Hepatocyte (in vitro differentiated cells): ENCODE data around the gene PTPRK. TPM values are rescaled to one million over a fixed set of nuclear protein-coding genes. Genes with fewer than 3 reads are reported as not detected.
A peak's percentile ranks its signal among the peaks of the same experiment; 100 is the strongest.

Source experiments
- DNase-seq: peaks from one replicate; pipeline ENCODE4 v3.0.0-alpha.2; 2016; ENCODE audit warnings: low spot score
- H2AFZ ChIP-seq: fragments of 200-600 bp; sonication (generic); 2 replicates; pipeline ENCODE4 v1.6.0; 2016; ENCODE audit warnings: antibody characterized with exemption, mild to moderate bottlenecking
- H3K27ac ChIP-seq: fragments of 200-600 bp; sonication (generic); 2 replicates; pipeline ENCODE4 v1.5.1; 2016; ENCODE audit warnings: mild to moderate bottlenecking
- H3K27me3 ChIP-seq: fragments of 200-600 bp; sonication (generic); 2 replicates; pipeline ENCODE4 v1.6.1; 2016
- H3K36me3 ChIP-seq: fragments of 200-600 bp; sonication (generic); replicated peaks from 2 replicates; pipeline ENCODE4 v1.5.1; 2016; ENCODE audit warnings: low read depth; ENCODE audit not compliant: insufficient read depth
- H3K4me1 ChIP-seq: fragments of 200-600 bp; sonication (generic); 2 replicates; pipeline ENCODE4 v1.5.1; 2016; ENCODE audit warnings: mild to moderate bottlenecking, moderate library complexity; ENCODE audit not compliant: insufficient read depth
- H3K4me2 ChIP-seq: fragments of 200-600 bp; sonication (generic); 2 replicates; pipeline ENCODE4 v1.6.0; 2016
- H3K4me3 ChIP-seq: fragments of 200-600 bp; sonication (generic); 2 replicates; pipeline ENCODE4 v1.5.1; 2016; ENCODE audit warnings: mild to moderate bottlenecking
- H3K79me2 ChIP-seq: fragments of 200-600 bp; sonication (generic); 2 replicates; pipeline ENCODE4 v1.6.0; 2017; ENCODE audit warnings: mild to moderate bottlenecking
- H3K9me2 ChIP-seq: fragments of 200-600 bp; sonication (generic); replicated peaks from 2 replicates; pipeline ENCODE4 v1.6.0; 2017; ENCODE audit warnings: mild to moderate bottlenecking; ENCODE audit not compliant: insufficient read depth
- H3K9me3 ChIP-seq: fragments of 200-600 bp; sonication (generic); 2 replicates; pipeline ENCODE4 v1.5.1; 2016; ENCODE audit warnings: low read depth, mild to moderate bottlenecking
- H4K20me1 ChIP-seq: fragments of 200-600 bp; sonication (generic); 2 replicates; pipeline ENCODE4 v1.6.0; 2016; ENCODE audit warnings: mild to moderate bottlenecking; ENCODE audit not compliant: insufficient read depth, poor library complexity, severe bottlenecking
- CTCF ChIP-seq: fragments of 200-600 bp; sonication (generic); IDR thresholded peaks from 2 replicates; pipeline ENCODE4 v1.5.1; 2016; ENCODE audit warnings: antibody characterized with exemption, mild to moderate bottlenecking; ENCODE audit not compliant: poor library complexity
- EZH2 ChIP-seq: fragments of 200-600 bp; sonication (generic); IDR thresholded peaks from 2 replicates; pipeline ENCODE4 v1.6.1; 2016; ENCODE audit warnings: antibody characterized with exemption, mild to moderate bottlenecking, borderline replicate concordance
- EZH2phosphoT487 ChIP-seq: fragments of 200-600 bp; sonication (generic); IDR thresholded peaks from one replicate; pipeline ENCODE4 v1.6.1; 2018; ENCODE audit warnings: antibody characterized with exemption, mild to moderate bottlenecking, low read depth, moderate library complexity; ENCODE audit not compliant: unreplicated experiment, severe bottlenecking
- WGBS: methylation state at CpG from one replicate; pipeline ENCODE4 v1.1.6; 2016; ENCODE audit warnings: low lambda C conversion rate; ENCODE audit errors: missing lambda C conversion rate; 5-methylcytosine and 5-hydroxymethylcytosine counted together
- polyA plus RNA-seq: library from polyadenylated mRNA; unstranded; fragments of >200 nt; fragmentation: Nextera tagmentation; extraction: Ambion mirVana; gene quantifications from 2 replicates; pipeline ENCODE4 v1.2.1, GENCODE V29; 2016
- total RNA-seq: library from RNA; depleted of rRNA; stranded (reverse); fragments of >200 nt; gene quantifications from 2 replicates; pipeline ENCODE4 v1.2.3, GENCODE V29; 2014

PTPRK gene
- total and polyA plus RNA-seq, 2 experiments from 2014 or later, result 42.0 to 80.2 TPM

GRCh38 chr6:128517124-128517523 is 3.3 kb downstream of the PTPRK start:
- Histone ChIP-seq H4K20me1 (peaks cover 21% of the 10 kb centered on the region), H3K9me3 (no peaks in the 10 kb centered on the region), H3K9me2 (no peaks in the 10 kb centered on the region), H3K27ac (no peak overlapping the region), H3K4me2 (peak overlapping the region; percentile 86), H3K4me1 (peaks cover 37% of the 10 kb centered on the region), H3K79me2 (peaks cover 84% of the 10 kb centered on the region), H2AFZ (no peak overlapping the region), H3K27me3 (no peaks in the 10 kb centered on the region), H3K36me3 (no peaks in the 10 kb centered on the region), H3K4me3 (no peak overlapping the region)
- WGBS, result 96% methylated on average over 2 of the region's 2 CpGs
- no peak for TF ChIP-seq EZH2
- no peak for TF ChIP-seq CTCF
- no peak for TF ChIP-seq EZH2phosphoT487
- DNase-seq, result no peak

- H3K9me2 ChIP-seq, result no peaks in the 10 kb centered on the region
- no peaks in the 10 kb centered on the region for H3K27me3 ChIP-seq
- H3K4me2 ChIP-seq, result peak overlapping the region; percentile 86
- H3K79me2 ChIP-seq, result peaks cover 85% of the 10 kb centered on the region
- H2AFZ ChIP-seq, result no peak overlapping the region
- H3K4me3 ChIP-seq, result no peak overlapping the region
- DNase-seq, result peak; percentile 45
- H3K9me3 ChIP-seq, result no peaks in the 10 kb centered on the region
- H3K27ac ChIP-seq, result peak overlapping the region; percentile 4
- WGBS, result 15% methylated on average over 1 of the region's 1 CpG
- H3K4me1 ChIP-seq, result peaks cover 31% of the 10 kb centered on the region
- no peaks in the 10 kb centered on the region for H3K36me3 ChIP-seq
- TF ChIP-seq CTCF, result peak; percentile 42
- TF ChIP-seq EZH2, result no peak
- peaks cover 21% of the 10 kb centered on the region for H4K20me1 ChIP-seq
Measured at GRCh38 chr6:128516514-128516898, 3.9 kb downstream of the PTPRK start.

GRCh38 chr6:128515550-128516513 is 4.6 kb downstream of the PTPRK start:
- DNase-seq, result no peak
- no peaks in the 10 kb centered on the region for H3K9me2 ChIP-seq
- no peak overlapping the region for H2AFZ ChIP-seq
- H3K79me2 ChIP-seq, result peaks cover 92% of the 10 kb centered on the region
- H3K36me3 ChIP-seq, result no peaks in the 10 kb centered on the region
- TF ChIP-seq EZH2phosphoT487, result no peak
- no peak for TF ChIP-seq EZH2
- TF ChIP-seq CTCF, result no peak
- 74% methylated on average over 6 of the region's 6 CpGs for WGBS
- H4K20me1 ChIP-seq, result peaks cover 21% of the 10 kb centered on the region
- no peaks in the 10 kb centered on the region for H3K9me3 ChIP-seq
- H3K27me3 ChIP-seq, result no peaks in the 10 kb centered on the region
- H3K4me2 ChIP-seq, result peak overlapping the region; percentile 86
- peaks cover 33% of the 10 kb centered on the region for H3K4me1 ChIP-seq
- no peak overlapping the region for H3K4me3 ChIP-seq
- H3K27ac ChIP-seq, result peak overlapping the region; percentile 4
